HG03045 (cell line): Measurements from ENCODE around the gene USP35.
"Not testable (repeated sequence)": the region's sequence is repeated elsewhere in the genome, so short reads cannot be mapped to it uniquely, and the experiment has no call there.

Experiments used
- ATAC-seq: cut with Tn5 transposase; IDR thresholded peaks from one replicate; pipeline ENCODE4 v1.9.1; 2021; ENCODE audit warnings: mild to moderate bottlenecking, moderate library complexity; ENCODE audit not compliant: unreplicated experiment

USP35 gene

DNA sequence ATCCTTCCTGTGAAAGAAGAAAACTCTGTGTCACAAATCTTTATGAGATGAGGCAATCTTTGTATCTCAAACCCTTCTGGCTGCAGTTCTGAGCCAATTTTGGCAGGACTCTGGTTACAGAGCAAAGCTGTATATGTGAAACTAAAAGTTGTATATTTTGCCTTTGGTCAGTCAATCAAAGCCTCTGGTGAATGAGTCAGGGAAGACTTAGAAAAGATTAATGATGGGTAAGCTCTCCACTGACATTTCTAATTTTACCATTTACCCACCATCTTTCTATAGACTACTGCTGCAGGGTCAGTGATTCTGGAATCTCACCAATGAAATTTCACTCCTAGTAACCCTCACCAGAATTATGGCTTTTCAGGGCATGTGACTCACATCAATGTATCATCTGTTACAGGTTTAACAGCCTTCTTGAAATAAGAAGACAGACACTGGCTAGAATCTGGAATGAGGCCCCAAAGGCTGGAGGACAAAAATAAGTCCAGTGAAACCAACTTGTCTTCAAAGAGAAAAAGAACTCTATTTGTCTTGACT lies 43.3 kb downstream of the USP35 start:
- no peak for ATAC-seq

DNA sequence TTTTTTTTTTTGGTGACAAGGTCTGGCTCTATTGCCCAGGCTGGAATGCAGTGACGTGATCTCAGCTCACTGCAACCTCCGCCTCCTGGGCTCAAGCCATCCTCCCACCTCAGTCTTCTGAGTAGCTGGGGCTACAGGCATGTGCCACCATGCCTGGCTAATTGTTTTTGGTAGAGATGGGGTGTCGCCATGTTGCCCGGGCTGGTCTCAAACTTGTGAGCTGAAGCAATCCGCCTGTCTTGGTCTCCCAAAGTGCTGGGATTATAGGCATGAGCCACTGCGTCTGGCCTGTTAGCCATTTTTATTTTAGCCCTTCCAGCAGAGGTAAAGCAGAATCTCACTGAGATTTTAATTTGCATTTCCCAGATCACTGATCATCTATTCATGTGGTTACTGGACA lies 44.3 kb downstream of the USP35 start:
- ATAC-seq, result not testable (repeated sequence)

DNA sequence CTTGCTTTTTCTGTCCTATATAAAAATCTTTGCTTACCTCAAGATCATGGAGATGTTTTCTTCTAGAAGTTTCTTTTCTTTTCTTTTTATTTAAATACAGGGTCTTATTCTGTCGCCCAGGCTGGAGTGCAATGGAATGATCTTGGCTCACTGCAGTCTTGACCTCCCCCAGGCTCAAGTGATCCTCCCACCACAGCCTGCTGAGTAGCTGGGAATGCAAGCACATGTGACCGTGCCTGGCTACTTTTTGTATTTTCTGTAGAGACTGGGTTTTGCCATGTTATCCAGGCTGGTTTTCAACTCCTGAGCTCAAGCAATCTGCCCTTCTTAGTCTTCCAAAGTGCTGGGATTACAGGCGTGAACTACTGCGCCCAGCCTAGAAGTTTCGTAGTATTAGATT lies 45.3 kb downstream of the USP35 start:
- no peak for ATAC-seq

DNA sequence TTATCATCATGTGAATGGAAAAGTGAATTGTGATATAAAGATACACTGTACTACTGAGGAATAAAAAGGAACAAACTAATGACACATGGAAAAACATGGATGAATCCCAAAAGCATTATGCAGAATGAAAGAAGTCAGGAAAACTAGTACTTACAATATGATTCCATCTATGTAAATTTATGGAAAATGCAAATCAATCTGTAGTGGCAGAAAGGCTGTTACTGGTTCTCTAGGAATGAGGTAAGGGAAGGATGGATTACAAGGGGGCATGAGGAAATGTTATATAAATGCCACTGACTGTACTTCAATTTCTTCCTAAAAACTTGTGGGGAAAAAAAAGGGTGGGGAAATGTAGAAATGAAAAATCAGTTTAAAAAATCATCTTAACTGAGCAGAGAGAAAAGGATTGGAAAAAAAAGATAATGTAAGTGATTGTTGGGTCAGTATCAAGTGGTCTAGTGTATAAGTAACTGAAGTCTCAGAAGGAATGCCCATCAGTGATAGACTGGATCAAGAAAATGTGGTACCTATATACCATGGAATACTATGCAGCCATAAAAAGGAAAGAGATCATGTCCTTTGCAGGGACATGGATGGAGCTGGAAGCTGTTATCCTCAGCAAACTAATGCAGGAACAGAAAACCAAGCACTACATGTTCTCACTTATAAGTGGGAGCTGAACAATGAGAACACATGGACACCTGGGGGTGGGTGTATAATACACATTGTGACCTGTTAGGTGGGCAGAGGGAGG lies 48.8 kb downstream of the USP35 start:
- no peak for ATAC-seq

DNA sequence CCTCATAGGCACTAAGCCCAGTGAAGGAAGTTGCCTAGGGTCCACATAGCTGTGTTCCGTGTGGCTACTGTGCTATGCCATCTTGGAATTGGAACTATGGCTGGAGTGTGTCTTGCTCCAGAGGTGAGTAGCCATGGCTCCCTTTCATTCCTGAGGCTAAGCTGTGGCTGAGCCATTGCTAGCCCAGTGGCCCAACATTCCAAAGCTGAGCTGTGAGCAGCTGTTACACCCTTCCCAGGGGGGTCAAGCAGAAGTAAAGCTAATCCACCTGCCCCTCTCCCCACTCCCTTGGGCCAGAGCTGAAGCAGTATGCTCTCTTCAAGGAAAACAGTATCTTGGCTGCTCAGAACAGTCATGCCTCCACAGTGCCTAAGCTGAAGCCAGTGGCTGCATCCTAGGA lies 51.1 kb downstream of the USP35 start:
- ATAC-seq, result no peak

DNA sequence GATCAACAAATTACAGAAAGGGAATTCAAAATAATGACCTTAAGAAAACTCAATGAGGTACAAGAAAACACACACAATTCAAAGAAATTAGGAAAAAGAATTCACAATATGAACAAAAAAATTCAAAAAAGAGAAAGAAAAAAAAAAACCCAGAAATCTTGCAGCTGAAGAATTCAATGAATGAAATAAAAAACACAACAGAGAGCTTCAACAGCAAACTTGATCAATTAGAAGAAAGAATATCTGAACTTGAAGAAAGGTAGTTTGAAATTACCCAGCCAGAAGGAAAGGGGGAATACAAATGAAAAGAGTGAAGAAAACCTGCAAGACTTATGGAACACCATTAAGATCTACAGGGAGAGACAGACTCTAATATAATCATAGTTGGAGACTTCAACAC lies 52.8 kb downstream of the USP35 start:
- ATAC-seq, result no peak

DNA sequence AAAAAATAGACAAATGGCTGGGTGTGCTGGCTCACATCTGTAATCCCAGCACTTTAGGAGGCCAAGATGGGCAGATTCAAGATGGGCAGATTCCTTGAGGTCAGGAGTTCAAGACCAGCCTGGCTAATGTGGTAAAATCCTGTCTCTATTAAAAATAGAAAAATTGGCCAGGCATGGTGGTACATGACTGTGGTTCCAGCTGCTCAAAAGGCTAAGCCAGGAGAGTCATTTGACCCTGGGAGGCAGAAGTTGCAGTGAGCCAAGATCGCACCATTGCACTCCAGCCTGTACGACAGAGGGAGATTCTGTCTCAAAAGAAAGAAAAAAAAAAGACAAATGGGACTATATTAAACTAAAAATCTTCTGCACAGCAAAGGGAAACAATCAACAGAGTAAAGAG lies 55.4 kb downstream of the USP35 start:
- no peak for ATAC-seq

DNA sequence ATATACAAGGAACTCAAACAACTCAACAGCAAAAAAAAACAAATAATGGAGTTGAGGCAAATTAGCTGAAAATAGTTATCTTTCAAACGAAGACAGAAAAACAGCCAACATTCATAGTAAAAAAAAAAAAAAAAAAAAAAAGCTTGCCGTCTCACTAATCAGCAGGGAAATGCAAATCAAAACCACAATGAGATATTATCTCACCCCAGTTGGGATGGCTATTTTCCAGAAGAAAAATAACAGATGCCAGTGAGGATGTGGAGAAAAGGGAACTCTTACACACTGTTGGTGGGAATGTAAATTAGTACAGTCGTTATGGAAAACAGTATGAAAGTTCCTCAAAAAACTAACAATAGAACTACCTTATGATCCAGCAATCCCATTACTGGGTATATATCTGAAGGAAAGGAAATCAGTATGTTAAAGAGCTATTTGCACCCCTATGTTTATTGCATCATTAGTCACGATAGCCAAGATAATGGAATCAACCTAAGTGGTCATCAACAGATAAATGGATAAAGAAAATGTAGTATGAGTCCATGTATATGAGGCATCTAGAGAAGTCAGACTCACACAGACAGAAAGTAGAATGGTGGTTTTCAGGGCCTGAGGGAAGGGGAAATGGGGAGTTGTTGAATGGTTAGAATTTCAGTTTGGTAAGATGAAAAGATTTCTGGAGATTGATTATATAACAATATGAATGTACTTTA lies 56.0 kb downstream of the USP35 start:
- ATAC-seq, result no peak

DNA sequence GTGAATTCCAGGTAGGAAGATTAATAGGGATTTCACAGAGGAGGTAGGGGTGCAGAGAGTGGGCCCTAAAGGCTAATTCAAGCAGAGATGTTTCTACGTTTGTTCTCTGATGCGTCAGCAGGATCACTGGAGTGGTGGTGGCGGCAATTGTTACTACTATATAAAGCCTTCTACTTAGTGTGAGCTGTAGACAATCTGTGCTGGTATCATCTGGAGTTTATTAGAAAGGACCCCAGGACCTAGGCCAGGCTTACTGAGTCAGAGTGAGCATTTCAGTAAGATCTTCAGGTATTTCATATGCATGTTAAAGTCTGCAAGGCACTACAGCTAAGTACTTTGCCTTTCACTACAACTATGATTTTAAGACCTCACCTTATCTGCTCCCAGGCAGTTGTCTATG lies 59.5 kb downstream of the USP35 start:
- ATAC-seq, result no peak

DNA sequence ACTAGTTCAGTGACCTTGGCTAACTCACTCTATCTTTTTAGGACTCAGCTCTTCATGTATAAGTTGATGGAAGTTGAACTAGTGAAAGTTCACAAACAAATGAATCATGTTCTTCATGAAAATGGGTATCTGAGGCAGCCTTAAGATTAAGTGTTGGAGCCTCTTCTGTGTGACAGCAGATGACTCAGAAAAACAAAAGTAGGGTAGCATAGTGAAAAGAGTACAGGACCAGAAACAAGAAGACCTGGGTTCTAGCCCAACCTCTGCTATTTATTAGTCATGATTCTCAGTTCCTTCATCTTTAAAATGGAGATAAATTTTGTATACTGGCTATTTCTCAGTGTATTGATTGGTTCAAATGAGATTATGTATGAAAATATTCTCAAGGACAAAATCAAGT lies 60.2 kb downstream of the USP35 start:
- ATAC-seq, result no peak

DNA sequence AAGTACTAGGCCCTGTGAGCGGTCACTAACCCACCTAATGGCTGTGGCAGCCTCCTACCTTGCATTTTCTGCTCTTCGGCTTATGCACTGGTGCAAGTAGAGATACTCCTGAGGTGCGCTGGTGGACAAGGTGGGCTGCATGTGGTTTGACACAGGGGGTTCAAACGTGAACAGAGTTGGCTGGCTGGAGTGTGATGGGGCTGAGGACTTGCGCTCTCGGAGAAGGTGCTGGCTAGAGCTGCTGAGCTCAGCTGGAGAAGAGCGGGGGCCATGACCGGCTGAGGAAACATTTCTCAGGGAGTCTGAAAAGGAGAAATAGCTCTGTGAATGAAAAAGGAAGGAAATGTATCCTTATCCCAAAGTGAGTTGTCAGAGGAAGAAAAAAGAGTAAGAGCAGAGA lies 61.4 kb downstream of the USP35 start:
- no peak for ATAC-seq

DNA sequence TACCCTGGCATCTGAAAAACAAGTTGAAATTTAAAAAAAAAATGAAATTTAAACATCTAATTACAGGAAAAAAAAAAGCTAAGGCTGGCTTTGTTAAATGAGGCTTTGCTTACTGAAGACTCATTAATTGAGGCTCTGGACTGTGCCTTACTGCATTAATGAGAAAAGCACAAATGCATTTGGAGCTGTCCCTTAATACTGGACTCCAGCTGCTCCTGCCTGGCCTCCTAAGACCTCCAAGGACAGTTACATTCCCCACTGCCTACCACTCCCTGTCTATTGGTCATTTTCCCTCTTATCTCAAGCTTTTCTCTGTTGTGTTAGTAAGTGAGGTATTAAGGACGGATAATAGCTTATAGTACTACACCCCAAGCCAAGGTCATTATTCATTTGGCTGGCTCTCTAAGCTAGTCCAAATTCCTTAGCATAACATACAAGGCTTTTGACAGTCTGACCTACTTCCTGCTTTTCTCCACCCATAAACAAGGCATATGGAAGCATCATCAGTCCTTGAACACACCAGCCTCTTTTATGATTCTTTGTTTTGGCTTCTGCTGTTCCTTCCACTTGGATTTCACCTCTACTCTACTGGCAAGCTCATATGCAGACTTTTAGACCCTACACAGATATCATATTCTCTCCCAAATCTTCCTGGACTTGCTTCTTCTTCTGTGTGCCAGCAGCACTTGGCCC lies 62.5 kb downstream of the USP35 start:
- ATAC-seq, result no peak

DNA sequence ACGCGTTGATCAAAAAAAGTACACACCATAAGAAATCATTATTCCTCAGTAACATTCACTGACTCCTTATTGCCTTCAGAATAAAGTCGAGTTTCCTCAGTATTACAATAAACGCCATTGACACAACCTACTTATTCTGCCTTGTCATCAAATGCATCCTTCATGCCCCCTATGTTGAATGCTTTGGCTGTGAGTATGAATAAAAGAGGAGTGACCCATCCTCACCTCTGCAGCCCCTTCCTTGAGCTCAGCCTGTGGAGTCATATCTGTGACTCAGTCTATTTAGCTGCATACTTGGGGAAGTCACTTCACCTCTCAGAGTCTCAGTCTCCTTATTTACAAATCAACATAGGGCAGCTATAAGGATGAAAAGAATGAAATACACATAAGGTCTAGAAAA lies 65.1 kb downstream of the USP35 start:
- ATAC-seq, result no peak

DNA sequence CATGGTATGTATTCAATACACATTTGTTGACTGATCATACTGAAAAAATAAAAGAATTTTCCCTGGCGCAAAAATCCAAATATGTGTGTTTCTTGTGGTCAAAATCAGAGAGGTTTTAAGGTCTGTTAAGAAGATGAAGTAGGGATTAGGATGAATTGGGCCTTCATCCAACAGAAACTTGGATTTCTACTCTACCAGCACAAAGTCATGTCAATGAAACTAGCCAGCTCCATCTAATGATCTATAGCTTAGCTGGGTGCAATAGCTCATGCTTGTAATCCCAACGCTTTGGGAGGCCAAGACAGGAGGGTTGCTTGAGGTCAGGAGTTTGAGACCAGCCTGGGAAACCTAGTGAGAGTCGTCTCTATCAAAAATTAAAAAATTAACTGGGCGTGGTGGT lies 65.5 kb downstream of the USP35 start:
- ATAC-seq, result no peak

DNA sequence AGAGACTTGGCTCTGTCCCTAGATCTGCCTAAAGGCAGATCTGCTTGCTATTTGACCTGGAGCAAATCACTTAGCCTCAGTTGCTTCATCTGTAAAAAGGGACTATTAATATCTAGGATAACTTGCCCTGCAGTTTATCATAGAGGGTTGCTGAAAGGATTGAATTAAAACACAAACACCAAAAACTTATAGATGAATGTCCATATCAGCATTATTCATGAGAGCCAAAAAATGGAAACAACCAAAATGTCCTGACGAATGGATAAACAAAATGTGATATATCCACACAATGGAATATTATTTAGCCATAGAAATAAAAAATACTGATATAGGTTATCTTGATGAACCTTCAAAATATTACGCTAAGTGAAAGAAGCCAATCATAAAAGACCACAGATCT lies 67.2 kb downstream of the USP35 start:
- ATAC-seq, result no peak

DNA sequence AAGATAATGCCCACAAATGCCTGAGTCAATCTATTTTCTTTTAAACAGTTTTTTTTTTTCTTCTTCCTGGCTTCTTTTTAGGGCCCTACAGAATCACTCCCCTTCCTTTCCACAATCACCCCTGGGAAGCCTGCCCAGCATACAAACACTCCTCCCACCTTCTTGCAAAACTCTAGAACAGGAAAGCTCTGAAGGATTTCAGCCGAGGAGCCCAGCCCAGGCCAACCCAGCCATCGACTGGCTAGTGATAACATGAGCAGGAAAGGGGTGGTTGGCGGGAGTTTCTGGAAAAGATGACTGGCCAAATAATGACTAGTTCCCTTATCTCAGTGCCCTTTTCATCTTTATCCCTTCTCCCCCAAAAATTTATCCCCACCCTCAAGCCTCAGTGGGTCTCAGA lies 68.2 kb downstream of the USP35 start:
- no peak for ATAC-seq

DNA sequence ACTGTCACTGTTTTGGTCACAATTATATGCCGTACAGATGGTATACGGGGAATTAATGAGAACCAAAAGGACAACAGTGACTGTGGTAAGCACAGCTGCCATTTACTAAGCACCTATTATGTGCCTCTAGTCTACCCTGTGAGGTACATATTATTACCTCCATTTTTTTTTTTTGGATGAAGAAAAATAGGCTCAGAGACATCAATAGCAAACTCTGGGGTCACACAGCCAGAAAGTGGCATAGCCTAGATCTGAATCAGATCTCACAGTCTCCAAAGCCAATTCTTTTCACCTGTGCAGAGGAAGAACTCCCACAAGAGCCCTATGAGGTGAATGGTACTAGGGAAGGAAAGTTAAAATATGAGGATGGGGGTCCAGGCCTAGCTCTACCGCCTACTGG lies 68.9 kb downstream of the USP35 start:
- ATAC-seq, result no peak

DNA sequence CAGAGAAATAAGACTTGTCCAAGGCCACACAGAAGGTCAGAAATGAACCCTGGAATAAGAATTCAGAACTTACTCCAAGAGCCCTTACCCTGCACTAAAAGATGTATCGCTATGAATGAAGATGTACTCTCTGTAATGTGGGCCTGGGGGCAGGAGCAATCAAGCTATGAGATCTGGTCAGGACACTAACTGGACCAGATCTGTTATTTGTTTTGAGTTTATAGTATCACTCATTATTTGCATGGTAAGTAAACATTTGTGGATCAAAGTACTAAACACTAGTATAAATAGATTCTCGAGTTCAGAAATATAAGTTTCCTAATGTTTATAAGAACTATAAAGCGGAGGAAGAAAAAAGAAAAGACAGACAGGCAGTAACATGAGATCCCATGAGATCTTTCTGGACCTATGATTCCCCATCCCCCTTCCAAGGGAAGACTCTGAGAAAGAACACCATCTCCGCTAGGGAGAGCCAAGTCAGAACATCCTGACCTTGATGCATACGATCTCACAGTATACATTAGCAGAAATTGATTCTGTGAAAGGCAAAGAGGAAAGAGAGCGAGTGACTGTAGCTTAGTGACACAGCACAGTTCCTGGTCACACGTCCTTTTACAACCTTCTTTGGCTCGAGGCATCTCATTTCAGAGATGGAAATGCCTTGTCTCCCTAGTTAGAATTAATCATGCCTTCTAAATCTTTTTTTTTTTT lies 71.2 kb downstream of the USP35 start:
- ATAC-seq, result no peak

DNA sequence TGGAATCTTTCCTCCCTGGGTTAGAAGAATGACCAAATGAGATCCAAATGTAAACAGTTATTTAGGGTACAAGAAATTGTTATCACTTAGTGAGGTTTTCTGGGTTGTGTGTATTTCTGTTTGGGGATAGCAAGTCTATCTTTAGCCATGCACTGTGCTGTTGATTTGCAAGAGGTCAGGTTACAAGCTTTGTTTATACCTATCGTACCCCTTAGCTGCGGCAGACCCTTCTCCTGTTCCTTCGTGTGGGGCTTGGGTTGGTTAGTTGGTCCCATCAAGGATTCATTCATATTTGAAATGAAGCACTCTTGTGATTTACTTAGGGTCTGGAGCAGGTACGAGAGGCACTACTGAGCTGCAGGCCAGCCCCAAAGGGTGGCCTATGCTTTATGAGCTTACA lies 72.6 kb downstream of the USP35 start:
- ATAC-seq, result no peak

DNA sequence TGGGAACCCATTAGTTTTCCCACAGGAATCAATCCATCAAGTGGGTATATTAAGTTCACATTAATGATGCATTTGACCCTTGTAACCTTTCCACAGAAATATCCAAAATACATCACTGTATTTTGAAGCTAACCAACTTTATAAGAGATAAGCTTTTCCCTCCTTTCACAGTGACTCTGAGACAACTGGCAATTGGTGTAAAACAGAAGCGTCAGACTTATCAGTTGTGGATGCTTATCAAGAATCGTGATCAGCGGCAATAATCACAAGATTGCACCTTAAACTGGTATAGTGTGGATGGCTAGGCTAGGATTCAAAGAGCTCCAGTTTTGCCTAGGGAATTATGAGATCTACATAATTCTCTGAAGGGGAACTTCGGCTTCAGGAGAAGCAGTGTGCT lies 73.1 kb downstream of the USP35 start:
- ATAC-seq, result no peak

DNA sequence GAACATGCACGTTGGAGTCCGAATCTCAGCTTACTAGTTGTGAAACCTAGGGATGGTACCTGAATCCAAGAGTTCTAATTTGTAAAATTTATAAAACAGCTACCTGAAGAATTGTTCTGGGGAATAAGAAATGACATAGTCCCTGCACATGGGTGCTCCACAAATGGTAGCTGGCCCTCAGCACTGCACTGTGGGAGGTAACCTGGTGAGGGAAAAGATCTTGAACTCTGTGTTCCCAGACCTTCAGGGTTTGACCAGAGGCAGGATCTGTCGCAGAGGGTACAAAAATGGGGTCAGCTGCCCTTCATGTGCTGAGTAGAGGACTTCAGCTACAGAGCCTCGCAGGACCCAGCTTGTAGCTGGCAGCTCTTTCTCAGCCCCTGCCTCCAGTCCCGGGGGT lies 73.5 kb downstream of the USP35 start:
- no peak for ATAC-seq
